Keratinocyte (primary cell): ENCODE data around the gene INPP5E.

Experiments
- EZH2 ChIP-seq: IDR thresholded peaks from one replicate; pipeline ENCODE4 v1.6.1; 2012; ENCODE audit warnings: inconsistent platforms, mild to moderate bottlenecking, low read length, moderate library complexity
- TF ChIP-seq, protein P1 (sequence below), 3 experiments: IDR thresholded peaks in 1 of 3; conservative IDR thresholded peaks in 1 of 3; optimal IDR thresholded peaks in 1 of 3; 2 replicates in 2 of 3; 3 replicates in 1 of 3; pipeline versions ENCODE3 to v1.5.1; 2011; ENCODE audit warnings: low read length in 3 of 3, mild to moderate bottlenecking in 3 of 3, moderate library complexity in 2 of 3, control low read depth in 1 of 3, inconsistent platforms in 1 of 3; ENCODE audit not compliant: insufficient read depth in 2 of 3; ENCODE audit errors: extremely low read depth in 1 of 3

DNA sequence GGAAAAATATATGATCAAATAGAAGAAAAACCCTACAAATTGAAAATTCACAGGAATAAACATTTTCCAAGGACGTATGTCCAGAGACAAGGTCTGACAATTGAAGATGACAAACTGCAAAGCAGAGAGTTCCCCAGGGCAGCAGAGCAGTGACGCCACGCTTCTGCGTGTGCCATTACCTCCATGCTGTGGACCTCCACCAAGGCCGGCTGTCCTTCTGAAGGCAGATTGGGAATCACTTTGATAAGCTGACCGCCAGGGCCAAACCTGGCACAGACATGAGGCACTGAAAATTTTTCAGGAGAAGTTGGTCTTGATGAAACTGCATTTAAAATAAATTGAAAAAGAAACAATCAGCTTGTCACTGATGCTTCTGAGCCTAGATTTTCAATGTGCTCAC lies 24.6 kb upstream of the INPP5E start:
- TF ChIP-seq, protein P1, sequence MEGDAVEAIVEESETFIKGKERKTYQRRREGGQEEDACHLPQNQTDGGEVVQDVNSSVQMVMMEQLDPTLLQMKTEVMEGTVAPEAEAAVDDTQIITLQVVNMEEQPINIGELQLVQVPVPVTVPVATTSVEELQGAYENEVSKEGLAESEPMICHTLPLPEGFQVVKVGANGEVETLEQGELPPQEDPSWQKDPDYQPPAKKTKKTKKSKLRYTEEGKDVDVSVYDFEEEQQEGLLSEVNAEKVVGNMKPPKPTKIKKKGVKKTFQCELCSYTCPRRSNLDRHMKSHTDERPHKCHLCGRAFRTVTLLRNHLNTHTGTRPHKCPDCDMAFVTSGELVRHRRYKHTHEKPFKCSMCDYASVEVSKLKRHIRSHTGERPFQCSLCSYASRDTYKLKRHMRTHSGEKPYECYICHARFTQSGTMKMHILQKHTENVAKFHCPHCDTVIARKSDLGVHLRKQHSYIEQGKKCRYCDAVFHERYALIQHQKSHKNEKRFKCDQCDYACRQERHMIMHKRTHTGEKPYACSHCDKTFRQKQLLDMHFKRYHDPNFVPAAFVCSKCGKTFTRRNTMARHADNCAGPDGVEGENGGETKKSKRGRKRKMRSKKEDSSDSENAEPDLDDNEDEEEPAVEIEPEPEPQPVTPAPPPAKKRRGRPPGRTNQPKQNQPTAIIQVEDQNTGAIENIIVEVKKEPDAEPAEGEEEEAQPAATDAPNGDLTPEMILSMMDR (optimal IDR thresholded peaks at IDR 0.05 in 1 of 3, IDR thresholded peaks at IDR 0.05 in 1 of 3, conservative IDR thresholded peaks at IDR 0.05 in 1 of 3; ENCODE audit: extremely low read depth in 1 of 3, insufficient read depth in 2 of 3, low read length in 3 of 3), result no peak
- no peak for TF ChIP-seq EZH2
